Fibroblast of lung (primary cell): ENCODE measurements around the gene MEIS2.

Experiments
- EZH2 ChIP-seq: IDR thresholded peaks from 2 replicates; pipeline ENCODE4 v1.5.1; 2012; ENCODE audit warnings: low read length, control low read depth, mild to moderate bottlenecking; ENCODE audit errors: missing control alignments
- TF ChIP-seq, protein P1 (sequence below), 2 donors: IDR thresholded peaks in 1 of 2; conservative IDR thresholded peaks in 1 of 2; 1 replicate in 1 of 2; 2 replicates in 1 of 2; pipeline ENCODE4 v1.5.1; 2011 to 2012; ENCODE audit warnings: low read length in 2 of 2, control low read depth in 1 of 2, inconsistent platforms in 1 of 2, low read depth in 1 of 2, mild to moderate bottlenecking in 1 of 2

DNA sequence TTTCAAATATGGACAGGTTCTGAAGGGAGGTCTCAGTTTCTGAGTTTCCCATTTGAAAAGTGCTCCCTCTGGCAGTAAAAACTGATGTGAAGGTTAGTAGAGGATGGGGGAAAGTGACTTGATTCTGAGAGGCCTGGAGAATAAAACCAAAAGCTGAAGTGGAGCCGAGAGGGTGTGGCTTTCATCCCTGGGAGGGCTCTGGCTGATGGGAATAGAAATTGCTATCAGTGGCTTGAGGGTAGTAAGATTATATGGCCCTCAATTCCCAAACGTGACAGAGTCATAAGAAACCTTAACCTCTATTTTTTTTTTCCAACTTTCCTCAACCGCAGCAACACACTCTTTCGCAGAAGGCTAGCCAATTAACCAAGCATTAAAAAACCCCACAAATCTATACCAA is 185.9 kb downstream of the MEIS2 start:
- TF ChIP-seq, protein P1, sequence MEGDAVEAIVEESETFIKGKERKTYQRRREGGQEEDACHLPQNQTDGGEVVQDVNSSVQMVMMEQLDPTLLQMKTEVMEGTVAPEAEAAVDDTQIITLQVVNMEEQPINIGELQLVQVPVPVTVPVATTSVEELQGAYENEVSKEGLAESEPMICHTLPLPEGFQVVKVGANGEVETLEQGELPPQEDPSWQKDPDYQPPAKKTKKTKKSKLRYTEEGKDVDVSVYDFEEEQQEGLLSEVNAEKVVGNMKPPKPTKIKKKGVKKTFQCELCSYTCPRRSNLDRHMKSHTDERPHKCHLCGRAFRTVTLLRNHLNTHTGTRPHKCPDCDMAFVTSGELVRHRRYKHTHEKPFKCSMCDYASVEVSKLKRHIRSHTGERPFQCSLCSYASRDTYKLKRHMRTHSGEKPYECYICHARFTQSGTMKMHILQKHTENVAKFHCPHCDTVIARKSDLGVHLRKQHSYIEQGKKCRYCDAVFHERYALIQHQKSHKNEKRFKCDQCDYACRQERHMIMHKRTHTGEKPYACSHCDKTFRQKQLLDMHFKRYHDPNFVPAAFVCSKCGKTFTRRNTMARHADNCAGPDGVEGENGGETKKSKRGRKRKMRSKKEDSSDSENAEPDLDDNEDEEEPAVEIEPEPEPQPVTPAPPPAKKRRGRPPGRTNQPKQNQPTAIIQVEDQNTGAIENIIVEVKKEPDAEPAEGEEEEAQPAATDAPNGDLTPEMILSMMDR (conservative IDR thresholded peaks at IDR 0.05 in 1 of 2, IDR thresholded peaks at IDR 0.05 in 1 of 2; ENCODE audit: low read depth in 1 of 2, low read length in 2 of 2): no peak
- TF ChIP-seq EZH2: no peak
